Posterior cingulate gyrus (tissue), 11 donors: ENCODE data around the gene DIS3L2.
"Not testable (repeated sequence)": the region's sequence is repeated elsewhere in the genome, so short reads cannot be mapped to it uniquely, and the experiment has no call there.

Experiments
- DNase-seq, 10 donors: peaks; one replicate each; pipeline versions ENCODE4 v3.0.0 to v3.0.0-alpha.2; 2020 to 2021; ENCODE audit warnings: mixed read lengths in 3 of 10
- intact Hi-C: fragments of 100-400 bp; cut with DNase I; formaldehyde crosslinking; loops from one replicate; pipeline ENCODE4 v1.15.1; 2023

Gene DIS3L2

DNA sequence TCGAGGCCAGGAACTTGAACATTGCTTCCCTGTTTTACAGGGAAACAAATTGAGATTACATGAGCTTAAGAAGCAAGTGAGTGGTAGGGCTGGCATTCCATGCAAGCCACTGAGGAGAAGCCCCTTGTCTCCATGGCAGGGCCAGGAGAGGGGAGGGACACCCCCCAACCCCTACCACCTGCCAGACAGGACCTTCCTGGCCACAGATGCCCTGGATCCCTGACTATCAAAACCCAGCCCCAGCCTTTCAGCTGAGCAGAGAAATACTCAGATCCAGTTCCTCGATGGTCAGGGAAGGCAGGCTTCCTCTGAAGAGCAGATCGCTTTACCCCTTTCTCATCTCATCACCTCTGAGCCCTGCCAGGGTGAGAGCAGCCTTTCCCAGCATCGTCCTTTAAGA lies 363.3 kb downstream of the DIS3L2 start:
- intact Hi-C loops = loop anchor here (5.0 kb wide), 2 partner anchors 182 to 417 kb away; no protein-coding TSS in a partner anchor

GRCh38 chr2:232325324-232326273 lies 364.1 kb downstream of the DIS3L2 start:
- DNase-seq = peak; percentile 47 to 95 (median 78)
- intact Hi-C loops = loop anchor here (1.0 to 5.0 kb wide), 3 partner anchors 183 to 418 kb away; no protein-coding TSS in a partner anchor

More for the DNA sequence above, 363.3 kb downstream of the DIS3L2 start:
- peak in 1 of 10 donors; percentile 5 for DNase-seq

DNA sequence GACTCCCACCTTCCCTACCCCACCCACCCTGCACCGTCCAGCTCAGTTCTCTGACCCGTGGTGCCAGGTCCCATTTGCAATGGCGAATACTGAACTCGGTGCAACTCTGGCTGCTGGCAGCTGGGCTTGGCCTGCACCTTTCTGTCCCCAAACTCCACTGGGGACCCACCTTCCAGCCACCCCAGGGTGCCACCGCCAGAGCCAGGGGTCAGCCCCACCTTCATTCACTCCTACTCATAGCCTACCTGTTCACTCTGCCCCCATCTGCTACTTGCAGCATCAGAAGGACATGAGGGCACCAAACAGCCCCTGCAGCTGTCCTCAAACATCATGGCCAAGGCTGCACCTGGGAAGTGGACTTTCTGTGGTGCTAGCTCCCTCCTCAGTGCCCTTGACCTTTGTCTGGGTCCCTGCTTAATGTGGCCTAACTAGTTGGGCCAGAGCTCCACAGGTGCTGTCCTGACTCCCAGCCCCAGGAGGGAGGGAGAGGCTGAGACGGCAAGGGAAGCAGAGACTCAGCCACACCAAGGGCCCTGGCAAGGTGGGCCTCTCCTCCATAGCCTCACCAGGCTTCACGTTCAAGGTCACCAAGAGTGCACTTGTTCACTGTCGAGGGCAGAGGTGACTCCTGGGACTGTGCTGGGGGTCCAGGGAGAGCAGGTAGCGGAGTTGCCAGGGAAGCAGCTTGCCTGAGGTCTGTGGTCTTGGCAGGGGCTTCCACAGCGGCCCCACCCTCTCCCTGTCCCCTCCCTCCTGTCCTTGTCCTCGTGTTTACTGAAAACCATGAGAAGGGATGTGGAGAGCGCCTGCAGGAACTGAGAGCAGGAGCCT lies 365.0 kb downstream of the DIS3L2 start:
- peak in 4 of 10 donors; percentile 9 to 73 (median 44) for DNase-seq
- intact Hi-C loops = loop anchor here (1.0 to 5.0 kb wide), 3 partner anchors 184 to 419 kb away; no protein-coding TSS in a partner anchor

GRCh38 chr2:232327105-232328031 lies 365.9 kb downstream of the DIS3L2 start:
- DNase-seq = peak in 9 of 10 donors; percentile 61 to 97 (median 81)
- intact Hi-C loops = loop anchor here (5.0 kb wide), 2 partner anchors 185 to 420 kb away; no protein-coding TSS in a partner anchor

- DNase-seq = peak in 1 of 10 donors; percentile 54
- intact Hi-C loops = loop anchor here (5.0 kb wide), 2 partner anchors 186 to 421 kb away; no protein-coding TSS in a partner anchor
These were observed 366.5 kb downstream of the DIS3L2 start for GRCh38 chr2:232328032-232328422.

GRCh38 chr2:232328516-232329460 lies 367.3 kb downstream of the DIS3L2 start:
- intact Hi-C loops = loop anchor here (5.0 kb wide), 2 partner anchors 186 to 421 kb away; no protein-coding TSS in a partner anchor

DNA sequence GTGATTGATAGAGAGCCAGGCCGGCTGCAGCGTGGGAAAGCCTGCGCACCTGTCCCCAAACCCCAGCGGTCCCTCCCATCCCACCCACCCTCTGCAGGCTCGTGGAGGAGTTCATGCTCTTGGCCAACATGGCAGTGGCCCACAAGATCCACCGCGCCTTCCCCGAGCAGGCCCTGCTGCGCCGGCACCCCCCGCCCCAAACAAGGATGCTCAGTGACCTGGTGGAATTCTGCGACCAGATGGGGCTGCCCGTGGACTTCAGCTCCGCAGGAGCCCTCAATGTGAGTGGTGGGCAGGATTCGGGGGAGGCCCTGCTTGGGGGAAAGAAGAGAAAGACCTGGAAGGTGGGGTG lies 368.2 kb downstream of the DIS3L2 start:
- intact Hi-C loops = loop anchor here (5.0 kb wide), 2 partner anchors 187 to 422 kb away; no protein-coding TSS in a partner anchor
- peak in 2 of 10 donors; percentile 50 to 73 for DNase-seq

More at GRCh38 chr2:232328516-232329460, 367.3 kb downstream of the DIS3L2 start:
- peak in 4 of 10 donors; percentile 2 to 76 (median 58) for DNase-seq

- intact Hi-C loops = no loop called here
These were observed 368.8 kb downstream of the DIS3L2 start for GRCh38 chr2:232330068-232330999.

DNA sequence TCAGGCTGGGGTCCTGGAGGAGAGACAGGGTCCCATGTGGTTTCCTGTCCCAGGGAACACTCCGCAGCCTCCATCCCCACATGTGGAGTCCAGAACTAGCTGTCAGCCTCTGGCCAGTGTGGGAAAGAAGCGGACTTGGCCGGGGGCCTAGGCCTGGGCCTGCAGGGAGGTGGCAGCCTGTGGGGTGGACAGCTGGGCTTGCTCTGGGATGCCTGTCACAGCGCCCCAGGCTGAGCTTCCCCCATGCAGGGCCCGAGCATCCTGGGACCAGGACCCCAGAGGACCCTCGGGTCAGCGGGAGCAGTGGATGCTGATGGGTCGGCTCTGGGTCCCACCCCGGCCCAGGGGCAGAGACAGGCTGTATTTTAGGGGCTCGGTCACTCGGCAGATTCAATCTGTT lies 369.5 kb downstream of the DIS3L2 start:
- intact Hi-C loops = not testable (repeated sequence)
- peak in 3 of 10 donors; percentile 70 to 88 (median 78) for DNase-seq

More at GRCh38 chr2:232330068-232330999, 368.8 kb downstream of the DIS3L2 start:
- DNase-seq = peak in 3 of 10 donors; percentile 23 to 69 (median 33)

- DNase-seq = peak in 2 of 10 donors; percentile 41 to 60
- intact Hi-C loops = not testable (repeated sequence)
These were observed 370.1 kb downstream of the DIS3L2 start for GRCh38 chr2:232331641-232332040.

GRCh38 chr2:232332244-232332939 lies 370.9 kb downstream of the DIS3L2 start:
- peak in 3 of 10 donors; percentile 37 to 66 (median 55) for DNase-seq
- intact Hi-C loops = not testable (repeated sequence)

- peak in 1 of 10 donors; percentile 16 for DNase-seq
- intact Hi-C loops = no loop called here
These were observed 371.4 kb downstream of the DIS3L2 start for GRCh38 chr2:232332940-232333259.

GRCh38 chr2:232333361-232334135 lies 372.0 kb downstream of the DIS3L2 start:
- DNase-seq = peak in 5 of 10 donors; percentile 5 to 79 (median 67)
- intact Hi-C loops = no loop called here

GRCh38 chr2:232334136-232334884 lies 372.8 kb downstream of the DIS3L2 start:
- DNase-seq = peak in 4 of 10 donors; percentile 4 to 76 (median 62)
- intact Hi-C loops = not testable (repeated sequence)

DNA sequence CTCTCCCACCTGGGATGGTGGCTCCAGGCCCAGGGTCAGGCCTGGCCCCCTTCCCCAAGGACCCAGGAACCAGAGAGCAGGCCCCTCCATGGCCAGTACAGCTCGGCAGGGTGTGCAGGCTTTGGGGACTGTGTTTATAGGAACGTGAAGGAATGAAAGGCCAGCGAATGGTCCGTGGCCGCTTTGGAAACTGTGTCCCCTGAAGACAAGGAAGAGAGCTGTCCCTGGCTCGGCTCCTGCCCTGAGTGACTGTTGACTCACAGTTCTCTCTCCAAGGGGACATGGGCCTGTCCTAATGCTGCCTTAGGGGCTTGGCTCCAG lies 373.3 kb downstream of the DIS3L2 start:
- DNase-seq = peak in 3 of 10 donors; percentile 4 to 53 (median 45)
- intact Hi-C loops = not testable (repeated sequence)
